IPS-15b (cell line): Measurements from ENCODE around the gene MAEL.

Source experiments
- H3K27me3 ChIP-seq: one replicate; pipeline ENCODE4 v1.6.1; 2013; ENCODE audit warnings: low read length; ENCODE audit not compliant: control insufficient read depth, insufficient read depth
- H3K36me3 ChIP-seq: one replicate; pipeline ENCODE4 v1.6.1; 2013; ENCODE audit warnings: low read length; ENCODE audit not compliant: control insufficient read depth, insufficient read depth
- H3K4me1 ChIP-seq: one replicate; pipeline ENCODE4 v1.6.1; 2013; ENCODE audit warnings: mild to moderate bottlenecking, low read length; ENCODE audit not compliant: control insufficient read depth, insufficient read depth
- H3K4me3 ChIP-seq: one replicate; pipeline ENCODE4 v1.5.1; 2013; ENCODE audit warnings: low read depth, low read length
- H3K9ac ChIP-seq: one replicate; pipeline ENCODE4 v1.6.1; 2013; ENCODE audit warnings: low read depth, mild to moderate bottlenecking, low read length
- H3K9me3 ChIP-seq: one replicate; pipeline ENCODE4 v1.6.1; 2013; ENCODE audit warnings: mild to moderate bottlenecking, low read length; ENCODE audit not compliant: control insufficient read depth, insufficient read depth

The MAEL gene

DNA sequence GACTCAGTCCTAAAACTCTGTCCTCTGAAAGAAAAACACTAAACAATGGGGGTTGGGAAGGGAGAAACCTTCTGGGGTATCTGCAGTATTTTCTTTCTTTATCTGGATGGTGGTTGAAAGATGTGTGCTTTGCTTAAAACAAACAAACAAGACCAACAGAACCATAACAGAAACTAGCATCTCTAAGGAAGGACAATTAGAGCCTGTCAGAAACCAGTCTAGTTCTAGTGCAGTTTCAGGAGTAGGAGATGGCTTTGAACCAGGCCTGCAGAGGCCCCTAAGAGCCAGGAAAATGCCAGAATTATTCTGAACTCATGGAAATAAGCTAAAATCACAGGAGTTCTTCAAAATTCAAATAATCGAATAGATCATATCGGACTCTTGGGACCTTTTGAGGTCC, 32.2 kb upstream of the MAEL start:
- no peaks in the 10 kb centered on the region for H3K36me3 ChIP-seq
- no peaks in the 10 kb centered on the region for H3K9me3 ChIP-seq
- peaks cover 2% of the 10 kb centered on the region for H3K4me1 ChIP-seq
- H3K4me3 ChIP-seq = no peak overlapping the region
- H3K9ac ChIP-seq = no peak overlapping the region
- H3K27me3 ChIP-seq = no peaks in the 10 kb centered on the region

DNA sequence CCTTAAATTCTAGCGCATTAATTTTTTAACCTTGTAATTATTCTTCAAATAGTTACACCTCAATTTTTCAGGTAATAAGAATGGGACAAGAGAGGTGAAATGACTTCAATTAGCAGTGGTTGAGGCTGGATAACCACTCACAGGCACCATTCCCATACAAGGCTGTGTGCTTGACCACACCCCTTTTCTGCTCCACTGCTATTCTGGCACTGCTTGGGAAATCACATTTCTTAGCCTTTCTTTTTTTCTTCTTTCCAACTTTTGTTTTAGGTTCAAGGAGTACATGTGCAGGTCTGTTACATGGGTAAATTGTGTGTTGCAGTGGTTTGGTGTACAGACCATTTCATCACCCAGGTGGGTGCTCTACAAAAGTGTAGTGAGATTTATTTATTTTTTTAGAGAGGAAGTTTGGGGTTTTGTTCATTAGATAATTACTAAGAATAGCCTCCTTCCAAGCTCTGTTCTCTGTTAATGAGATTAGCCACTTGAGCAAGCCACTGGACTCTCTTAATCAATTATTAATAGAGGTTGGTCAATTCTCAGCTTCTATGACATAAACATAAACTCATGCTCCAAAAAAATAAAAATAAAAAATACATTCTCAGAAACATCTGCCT, 28.1 kb upstream of the MAEL start:
- Histone ChIP-seq H3K9me3 (no peaks in the 10 kb centered on the region), H3K4me1 (no peaks in the 10 kb centered on the region), H3K27me3 (no peaks in the 10 kb centered on the region), H3K36me3 (no peaks in the 10 kb centered on the region), H3K9ac (no peak overlapping the region), H3K4me3 (no peak overlapping the region)

DNA sequence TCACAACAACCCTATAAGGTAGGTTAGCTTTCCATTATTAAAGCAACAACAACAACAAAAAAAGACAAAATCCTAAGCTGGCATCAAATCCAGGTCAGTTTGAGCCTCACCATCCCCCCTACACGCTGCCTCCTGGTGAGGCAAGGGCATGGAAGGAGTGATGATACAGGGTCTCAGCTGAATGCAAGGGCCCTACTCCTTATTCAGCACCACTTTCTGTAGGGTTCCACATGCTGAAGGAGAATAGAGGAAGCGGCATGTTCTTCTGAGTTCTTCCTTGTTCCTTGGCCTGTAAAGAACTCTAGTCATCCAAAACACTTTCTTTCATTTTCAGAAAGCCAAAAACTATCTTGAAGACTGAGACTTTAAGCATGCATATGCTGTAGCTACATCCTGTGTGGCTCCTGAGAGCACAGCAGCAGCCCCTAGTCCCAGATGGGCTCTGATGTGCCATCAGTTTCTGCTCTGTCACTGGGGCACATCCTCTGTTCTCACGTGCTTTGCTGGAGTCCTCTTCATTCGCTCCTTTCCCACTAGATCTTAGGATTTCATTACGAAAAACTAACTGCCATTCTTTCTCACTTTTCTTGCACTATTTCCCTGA, 19.9 kb upstream of the MAEL start:
- Histone ChIP-seq H3K36me3 (no peaks in the 10 kb centered on the region), H3K9ac (no peak overlapping the region), H3K4me3 (no peak overlapping the region), H3K9me3 (no peaks in the 10 kb centered on the region), H3K27me3 (peaks cover 29% of the 10 kb centered on the region), H3K4me1 (peaks cover 6% of the 10 kb centered on the region)

DNA sequence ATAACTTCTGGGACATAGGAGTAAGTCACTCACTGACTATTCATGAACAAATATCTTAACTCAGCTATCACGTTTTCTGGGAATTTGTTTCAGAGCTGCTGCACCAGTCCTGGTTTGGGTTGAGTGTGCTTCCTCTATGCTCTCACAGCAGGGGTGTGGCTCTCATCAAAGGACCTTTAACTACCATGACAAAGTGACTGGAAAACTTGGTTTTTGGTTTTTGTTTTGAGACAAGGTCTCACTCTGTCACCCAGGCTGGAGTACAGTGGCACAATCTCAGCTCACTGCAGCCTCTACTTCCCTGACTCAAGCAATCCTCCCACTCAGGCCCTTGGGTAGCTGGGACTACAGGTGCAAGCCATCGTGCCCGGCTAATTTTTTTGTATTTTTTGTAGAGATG, 17.8 kb upstream of the MAEL start:
- Histone ChIP-seq H3K4me1 (peaks cover 8% of the 10 kb centered on the region), H3K27me3 (peaks cover 47% of the 10 kb centered on the region), H3K9me3 (no peaks in the 10 kb centered on the region), H3K4me3 (no peak overlapping the region), H3K36me3 (no peaks in the 10 kb centered on the region), H3K9ac (no peak overlapping the region)

DNA sequence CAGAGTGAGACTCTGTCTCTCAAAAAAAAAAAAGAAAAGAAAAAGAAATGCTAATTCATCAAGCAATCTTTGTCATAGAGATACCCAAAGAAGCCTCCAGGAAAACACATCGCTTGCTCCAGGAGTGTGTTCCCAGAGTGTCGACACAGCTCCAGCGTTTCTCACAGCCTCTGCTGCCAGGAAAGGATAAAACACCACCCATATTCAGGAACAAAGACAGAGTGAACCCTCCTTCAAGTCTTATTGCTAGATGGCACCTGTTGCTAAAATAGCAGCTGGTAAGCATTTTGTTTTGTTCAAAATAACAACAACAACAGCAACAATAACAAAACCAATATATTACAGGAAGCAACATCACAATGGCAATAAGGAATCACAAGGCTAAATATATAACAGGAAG, 16.9 kb upstream of the MAEL start:
- no peaks in the 10 kb centered on the region for H3K9me3 ChIP-seq
- peaks cover 8% of the 10 kb centered on the region for H3K4me1 ChIP-seq
- H3K27me3 ChIP-seq = peaks cover 56% of the 10 kb centered on the region
- no peak overlapping the region for H3K9ac ChIP-seq
- no peak overlapping the region for H3K4me3 ChIP-seq
- H3K36me3 ChIP-seq = no peaks in the 10 kb centered on the region

DNA sequence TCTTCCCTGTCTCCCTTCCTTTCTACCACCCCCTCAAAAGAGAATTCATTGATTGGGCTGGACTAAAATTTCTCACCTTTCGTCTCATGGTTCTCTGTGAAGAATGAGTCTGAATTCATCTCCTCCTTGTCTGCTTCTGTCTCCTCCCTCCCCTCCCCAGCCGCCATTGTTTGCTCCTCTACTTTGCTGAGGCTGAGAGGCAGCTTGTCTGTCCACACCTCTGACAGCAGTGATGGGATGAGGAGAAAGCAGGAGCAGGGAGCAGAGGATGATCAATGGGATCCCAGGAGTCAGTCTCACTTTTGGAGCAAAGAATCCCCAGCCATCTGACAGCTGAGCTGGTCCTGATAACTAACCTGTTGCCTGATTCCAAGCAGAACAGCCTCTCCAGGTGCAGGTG, 16.3 kb upstream of the MAEL start:
- H3K27me3 ChIP-seq = peaks cover 62% of the 10 kb centered on the region
- peaks cover 8% of the 10 kb centered on the region for H3K4me1 ChIP-seq

DNA sequence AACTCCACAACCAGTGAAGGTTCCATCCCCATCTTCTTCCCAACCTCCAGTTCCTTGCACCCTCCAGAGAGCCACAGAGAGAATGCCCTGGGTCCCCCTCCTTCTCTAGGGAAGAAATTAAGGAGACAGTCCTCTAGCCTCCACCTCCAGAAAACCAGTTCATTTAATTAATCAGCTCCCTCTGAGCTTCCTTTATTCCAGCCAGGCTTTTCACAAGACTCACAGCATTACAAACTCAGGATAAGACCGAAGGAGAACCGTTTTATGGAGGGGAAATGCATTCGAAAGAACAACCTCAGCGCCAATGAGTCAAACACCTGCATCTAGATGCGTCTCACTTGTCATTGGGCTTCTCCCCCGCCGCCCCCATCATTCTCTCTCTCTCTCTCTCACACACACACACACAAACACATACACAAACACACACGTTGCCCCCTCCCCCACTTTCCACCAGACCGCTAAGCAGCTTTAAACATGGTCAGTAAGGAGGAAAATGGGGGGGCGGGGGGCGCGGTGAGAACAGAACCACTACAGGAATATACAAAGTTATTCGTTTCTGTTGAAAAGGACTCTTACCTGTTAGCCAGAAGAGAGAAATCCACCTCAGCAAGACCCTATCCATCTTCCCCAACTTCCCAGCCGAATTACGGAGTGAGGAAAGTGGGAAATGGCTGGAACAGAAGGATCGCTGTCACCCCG, 14.3 kb upstream of the MAEL start:
- Histone ChIP-seq H3K27me3 (peaks cover 79% of the 10 kb centered on the region), H3K36me3 (no peaks in the 10 kb centered on the region), H3K4me3 (peak overlapping the region; percentile 52), H3K9me3 (no peaks in the 10 kb centered on the region), H3K4me1 (peaks cover 8% of the 10 kb centered on the region), H3K9ac (no peak overlapping the region)

More for the DNA sequence above, 16.3 kb upstream of the MAEL start:
- Histone ChIP-seq H3K36me3 (no peaks in the 10 kb centered on the region), H3K4me3 (no peak overlapping the region), H3K9ac (no peak overlapping the region), H3K9me3 (no peaks in the 10 kb centered on the region)

DNA sequence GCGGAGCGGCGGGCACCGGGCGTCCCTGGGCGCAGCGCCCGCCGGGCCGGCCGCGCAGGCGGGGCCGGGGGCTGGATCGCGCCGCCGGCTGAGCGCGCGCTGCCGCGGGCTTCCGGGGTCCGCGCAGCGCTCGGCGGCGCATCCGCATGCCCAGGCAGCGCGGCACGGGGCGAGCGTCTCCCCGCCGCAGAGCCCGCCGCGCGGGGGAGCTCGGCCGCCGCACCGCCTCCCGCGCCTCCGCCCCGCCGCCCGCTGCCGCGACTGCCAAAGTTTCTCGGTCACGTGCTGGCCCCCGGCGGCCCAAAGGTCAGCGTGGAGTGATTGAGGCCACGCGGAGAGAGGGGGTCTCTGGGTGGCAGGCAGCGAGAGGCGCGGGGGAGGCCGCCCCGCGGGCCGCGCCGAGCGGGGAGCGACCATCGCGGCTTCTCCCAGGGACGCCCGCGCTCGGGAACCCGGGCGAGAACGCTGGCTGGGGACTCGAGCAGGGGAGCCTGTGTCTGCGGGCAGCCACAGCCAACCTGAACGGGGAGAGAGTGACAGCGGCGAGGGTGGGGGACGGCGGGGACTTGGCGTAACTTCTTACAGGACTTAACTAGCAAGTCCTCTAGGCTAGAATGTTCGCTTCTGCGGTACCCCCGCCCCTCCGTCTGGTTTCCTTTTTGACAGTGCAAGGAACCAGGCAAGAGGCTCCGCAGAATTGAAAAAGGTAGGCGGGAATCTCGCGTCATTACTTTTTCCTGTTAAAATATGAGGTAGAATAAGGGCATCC, 13.5 kb upstream of the MAEL start, which contains the start of gene ILDR2:
Gene ILDR2 (minus strand): TSS at position 180 of the 769 bp plus-strand sequence. CDS start 272 bp downstream, outside the sequence.
- Histone ChIP-seq H3K27me3 (peaks cover 77% of the 10 kb centered on the region), H3K36me3 (no peaks in the 10 kb centered on the region), H3K9ac (peak within 1 kb of the TSS; percentile 47), H3K4me3 (peak within 1 kb of the TSS; percentile 59), H3K4me1 (peaks cover 8% of the 10 kb centered on the region), H3K9me3 (no peaks in the 10 kb centered on the region)

DNA sequence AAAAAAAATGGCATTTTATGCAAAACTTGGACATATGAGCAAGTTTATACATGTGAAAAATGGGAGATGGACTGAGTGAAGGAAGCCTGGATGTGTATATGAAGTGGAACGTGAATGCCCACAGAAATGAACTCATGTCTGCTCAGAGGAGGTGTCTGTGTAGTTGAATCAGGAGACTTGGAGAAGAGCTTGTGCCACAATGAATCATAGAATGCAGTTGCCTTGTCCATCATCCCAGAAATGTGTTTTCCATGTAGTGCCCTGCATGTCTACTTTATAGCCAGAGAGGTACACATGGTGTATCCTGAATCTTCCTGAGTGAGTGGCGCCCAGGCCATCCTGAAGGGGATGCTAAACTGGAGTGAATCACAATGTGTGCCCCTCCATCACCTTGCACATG, 11.1 kb upstream of the MAEL start:
- Histone ChIP-seq H3K27me3 (peaks cover 62% of the 10 kb centered on the region), H3K9me3 (no peaks in the 10 kb centered on the region), H3K4me3 (no peak overlapping the region), H3K9ac (no peak overlapping the region), H3K4me1 (peaks cover 5% of the 10 kb centered on the region), H3K36me3 (no peaks in the 10 kb centered on the region)

DNA sequence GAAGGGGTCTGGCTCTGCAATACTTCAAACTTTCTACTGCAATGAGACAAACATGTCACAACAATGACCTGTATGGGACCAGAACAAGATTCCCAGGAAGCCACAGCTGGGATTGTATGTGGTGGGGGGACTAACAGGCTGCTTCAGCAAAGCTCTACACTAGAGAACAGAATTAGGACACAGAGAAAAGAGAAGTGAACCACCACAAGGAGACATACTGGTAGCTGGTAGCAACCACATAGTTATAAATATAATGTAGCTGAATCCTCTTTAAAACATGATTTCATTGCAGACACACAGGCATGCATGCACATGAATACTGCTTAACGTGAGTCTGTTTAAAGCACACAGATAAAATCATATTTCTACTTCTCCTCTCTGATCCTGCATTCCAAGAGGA, 10.3 kb upstream of the MAEL start:
- peaks cover 54% of the 10 kb centered on the region for H3K27me3 ChIP-seq
- H3K4me3 ChIP-seq = no peak overlapping the region
- H3K36me3 ChIP-seq = no peaks in the 10 kb centered on the region
- peaks cover 2% of the 10 kb centered on the region for H3K4me1 ChIP-seq
- H3K9ac ChIP-seq = no peak overlapping the region
- no peaks in the 10 kb centered on the region for H3K9me3 ChIP-seq

DNA sequence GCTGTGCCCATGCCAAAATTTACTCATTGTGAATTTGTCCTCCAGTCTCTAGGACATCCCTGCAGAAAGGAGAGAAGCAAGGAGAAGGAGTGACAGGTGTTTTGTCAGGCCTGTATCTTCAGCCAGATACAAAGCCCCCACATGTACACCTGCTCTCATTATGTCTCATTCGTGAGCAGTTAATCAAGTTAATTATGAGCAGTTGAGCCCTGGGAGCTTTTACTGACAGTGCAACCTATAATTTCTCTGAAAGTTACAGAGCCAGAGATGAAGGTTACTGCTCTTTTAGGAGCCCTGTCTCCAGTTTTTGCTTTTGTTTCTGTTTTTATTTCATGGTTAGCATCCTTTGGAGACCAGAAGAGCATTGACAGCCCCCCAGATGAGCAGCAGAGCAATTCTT, 8.7 kb upstream of the MAEL start:
- Histone ChIP-seq H3K4me1 (peaks cover 2% of the 10 kb centered on the region), H3K4me3 (no peak overlapping the region), H3K9ac (no peak overlapping the region), H3K36me3 (no peaks in the 10 kb centered on the region), H3K9me3 (no peaks in the 10 kb centered on the region), H3K27me3 (peaks cover 40% of the 10 kb centered on the region)
